Gastroesophageal sphincter (tissue), 4 donors: ENCODE results near the gene PCDHGC4. TPM values are rescaled to one million over a fixed set of nuclear protein-coding genes. Genes with fewer than 3 reads are reported as not detected.

ENCODE experiments used
- ATAC-seq: fragments of 150-250 bp; one replicate; pipeline ENCODE4 v1.9.1; 2016; ENCODE audit warnings: mild to moderate bottlenecking, moderate library complexity
- H3K27ac ChIP-seq, 4 donors: fragments of 200-600 bp; sonication (generic) in 3 of 4; 1 replicate in 3 of 4; 2 replicates in 1 of 4; pipeline ENCODE4 v1.5.1; 2016 to 2019
- H3K27me3 ChIP-seq: fragments of 200-600 bp; sonication (generic); one replicate; pipeline ENCODE4 v1.5.1; 2019
- H3K36me3 ChIP-seq, 2 donors: fragments of 200-600 bp; sonication (generic); one replicate each; pipeline ENCODE4 v1.5.1; 2019; ENCODE audit warnings: control low read depth in 1 of 2
- H3K4me1 ChIP-seq, 3 donors: fragments of 200-600 bp; sonication (generic); 1 replicate in 2 of 3; 2 replicates in 1 of 3; pipeline ENCODE4 v1.5.1; 2016 to 2019; ENCODE audit warnings: control low read depth in 2 of 3
- H3K4me3 ChIP-seq, 2 donors: fragments of 200-600 bp; sonication (generic); one replicate each; pipeline ENCODE4 v1.5.1; 2019; ENCODE audit warnings: mild to moderate bottlenecking in 1 of 2, moderate library complexity in 1 of 2
- H3K9me3 ChIP-seq, 3 donors: fragments of 200-600 bp; sonication (generic); one replicate each; pipeline ENCODE4 v1.5.1; 2017 to 2019; ENCODE audit warnings: control low read depth in 2 of 3
- EP300 ChIP-seq: sonication (generic); formaldehyde crosslinking; IDR thresholded peaks from one replicate; pipeline ENCODE4 v1.6.1; 2017; ENCODE audit warnings: antibody characterized with exemption, mild to moderate bottlenecking
- POLR2A ChIP-seq, 2 donors: fragments of 450-650 bp; IDR thresholded peaks; one replicate each; pipeline ENCODE4 v1.6.1; 2017; ENCODE audit warnings: antibody characterized with exemption in 2 of 2, mild to moderate bottlenecking in 2 of 2, moderate library complexity in 1 of 2
- POLR2AphosphoS5 ChIP-seq: sonication (generic); formaldehyde crosslinking; IDR thresholded peaks from one replicate; pipeline ENCODE4 v1.6.1; 2017; ENCODE audit warnings: antibody characterized with exemption
- WGBS, 2 donors: methylation state at CpG; one replicate each; pipeline ENCODE4 v1.1.5; 2018; ENCODE audit warnings: low coverage in 1 of 2; 5-methylcytosine and 5-hydroxymethylcytosine counted together
- total RNA-seq, 4 donors: library from RNA; depleted of rRNA; stranded (reverse); fragments of >200 nt; gene quantifications; one replicate each; pipeline ENCODE4 v1.1.0, GENCODE V29; 2016
- TF ChIP-seq, protein P1 (sequence below), 4 experiments: fragments of 200-600 bp in 2 of 4; fragments of 450-650 bp in 2 of 4; sonication (generic) in 1 of 4; IDR thresholded peaks; one replicate each; pipeline ENCODE4 v1.5.1; 2017 to 2019; ENCODE audit warnings: antibody characterized with exemption in 4 of 4, mild to moderate bottlenecking in 2 of 4, moderate library complexity in 2 of 4

The PCDHGC4 gene
- total RNA-seq, 4 donors from 2014 or later: 0.10 to 12.9 (median 2.4) TPM

GRCh38 chr5:141491323-141492167, 6.7 kb downstream of the PCDHGC4 start:
- no peak overlapping the region for H3K4me3 ChIP-seq
- 70 to 72% methylated on average over 8 to 10 of the region's 66 CpGs for WGBS, 2 donors
- H3K9me3 ChIP-seq: no peaks in the 10 kb centered on the region

GRCh38 chr5:141492168-141492885, 7.5 kb downstream of the PCDHGC4 start:
- TF ChIP-seq, protein P1, sequence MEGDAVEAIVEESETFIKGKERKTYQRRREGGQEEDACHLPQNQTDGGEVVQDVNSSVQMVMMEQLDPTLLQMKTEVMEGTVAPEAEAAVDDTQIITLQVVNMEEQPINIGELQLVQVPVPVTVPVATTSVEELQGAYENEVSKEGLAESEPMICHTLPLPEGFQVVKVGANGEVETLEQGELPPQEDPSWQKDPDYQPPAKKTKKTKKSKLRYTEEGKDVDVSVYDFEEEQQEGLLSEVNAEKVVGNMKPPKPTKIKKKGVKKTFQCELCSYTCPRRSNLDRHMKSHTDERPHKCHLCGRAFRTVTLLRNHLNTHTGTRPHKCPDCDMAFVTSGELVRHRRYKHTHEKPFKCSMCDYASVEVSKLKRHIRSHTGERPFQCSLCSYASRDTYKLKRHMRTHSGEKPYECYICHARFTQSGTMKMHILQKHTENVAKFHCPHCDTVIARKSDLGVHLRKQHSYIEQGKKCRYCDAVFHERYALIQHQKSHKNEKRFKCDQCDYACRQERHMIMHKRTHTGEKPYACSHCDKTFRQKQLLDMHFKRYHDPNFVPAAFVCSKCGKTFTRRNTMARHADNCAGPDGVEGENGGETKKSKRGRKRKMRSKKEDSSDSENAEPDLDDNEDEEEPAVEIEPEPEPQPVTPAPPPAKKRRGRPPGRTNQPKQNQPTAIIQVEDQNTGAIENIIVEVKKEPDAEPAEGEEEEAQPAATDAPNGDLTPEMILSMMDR (IDR thresholded peaks at IDR 0.05): no peak
- TF ChIP-seq EP300 (no peak), POLR2AphosphoS5 (no peak), POLR2A (IDR thresholded peaks at IDR 0.05) (no peak)
- Histone ChIP-seq H3K4me3 (peak overlapping the region in 1 of 2 donors; percentile 18), H3K27ac (no peak overlapping the region), H3K27me3 (no peaks in the 10 kb centered on the region), H3K36me3 (peaks cover 0 to 56% of the 10 kb centered on the region in 2 donors), H3K4me1 (peaks cover 0 to 56% (median 11%) of the 10 kb centered on the region in 3 donors), H3K9me3 (no peaks in the 10 kb centered on the region)
- no peak for ATAC-seq
- WGBS, 2 donors: 77% methylated on average over 6 to 11 of the region's 68 CpGs

More at GRCh38 chr5:141491323-141492167, 6.7 kb downstream of the PCDHGC4 start:
- Histone ChIP-seq H3K36me3 (peaks cover 0 to 56% of the 10 kb centered on the region in 2 donors), H3K4me1 (peaks cover 0 to 60% (median 11%) of the 10 kb centered on the region in 3 donors), H3K27ac (no peak overlapping the region), H3K27me3 (no peaks in the 10 kb centered on the region)
- no peak for ATAC-seq
- TF ChIP-seq POLR2A (IDR thresholded peaks at IDR 0.05) (no peak), POLR2AphosphoS5 (no peak), EP300 (no peak)

DNA sequence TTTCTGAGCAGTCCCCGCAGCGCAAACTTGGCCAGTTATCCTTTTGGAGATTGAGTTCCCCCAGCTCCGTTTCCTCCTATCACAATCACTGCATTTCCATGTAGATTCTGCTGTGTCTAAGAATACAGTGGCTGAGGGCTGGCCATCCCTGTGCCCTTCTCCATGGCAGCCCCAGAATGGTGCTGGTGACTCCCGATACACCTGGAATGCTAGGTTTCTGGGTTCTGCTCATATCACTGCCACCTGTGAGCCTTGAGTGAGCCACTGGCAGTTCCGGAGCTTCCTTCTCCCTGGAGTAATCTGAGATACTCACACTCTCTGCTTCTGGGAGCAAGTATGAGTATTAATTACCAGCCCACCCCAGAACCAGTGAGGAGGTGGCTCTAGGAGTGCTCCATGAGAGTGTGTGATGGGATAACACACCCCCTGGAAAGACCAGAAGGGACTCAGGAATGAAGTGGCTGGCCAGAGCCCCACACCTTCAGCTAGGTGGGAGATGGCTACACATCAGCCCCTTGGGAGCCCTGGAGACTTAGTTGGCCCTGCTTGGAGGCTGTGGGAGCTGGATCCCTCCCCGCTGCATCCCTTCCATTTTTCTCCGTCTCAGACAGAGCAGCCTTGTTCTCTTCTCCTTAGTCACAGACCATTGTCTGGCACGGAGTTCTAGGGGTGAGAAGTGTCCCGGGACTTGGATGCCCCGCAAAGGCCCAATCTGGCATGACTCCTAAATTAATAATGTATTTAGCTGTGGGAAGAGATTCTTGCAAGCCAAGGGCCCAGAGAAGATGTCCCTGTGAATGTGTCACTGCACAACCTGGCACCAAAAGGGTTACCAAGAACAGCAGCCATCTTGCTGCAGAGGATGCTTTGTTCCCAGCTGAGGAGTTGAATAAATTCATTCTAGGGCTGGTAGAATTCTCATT, 8.9 kb downstream of the PCDHGC4 start:
- no peaks in the 10 kb centered on the region for H3K9me3 ChIP-seq
- peak overlapping the region in 3 of 4 donors; percentile 0 to 29 (median 10) for H3K27ac ChIP-seq
- H3K36me3 ChIP-seq: peaks cover 0 to 67% of the 10 kb centered on the region in 2 donors
- ATAC-seq: no peak
- H3K27me3 ChIP-seq: no peaks in the 10 kb centered on the region
- peaks cover 0 to 45% (median 11%) of the 10 kb centered on the region in 3 donors for H3K4me1 ChIP-seq
- WGBS, 2 donors: 41 to 52% methylated on average over 4 of the region's 10 CpGs
- TF ChIP-seq, protein P1 (IDR thresholded peaks at IDR 0.05): no peak
- H3K4me3 ChIP-seq: no peak overlapping the region

DNA sequence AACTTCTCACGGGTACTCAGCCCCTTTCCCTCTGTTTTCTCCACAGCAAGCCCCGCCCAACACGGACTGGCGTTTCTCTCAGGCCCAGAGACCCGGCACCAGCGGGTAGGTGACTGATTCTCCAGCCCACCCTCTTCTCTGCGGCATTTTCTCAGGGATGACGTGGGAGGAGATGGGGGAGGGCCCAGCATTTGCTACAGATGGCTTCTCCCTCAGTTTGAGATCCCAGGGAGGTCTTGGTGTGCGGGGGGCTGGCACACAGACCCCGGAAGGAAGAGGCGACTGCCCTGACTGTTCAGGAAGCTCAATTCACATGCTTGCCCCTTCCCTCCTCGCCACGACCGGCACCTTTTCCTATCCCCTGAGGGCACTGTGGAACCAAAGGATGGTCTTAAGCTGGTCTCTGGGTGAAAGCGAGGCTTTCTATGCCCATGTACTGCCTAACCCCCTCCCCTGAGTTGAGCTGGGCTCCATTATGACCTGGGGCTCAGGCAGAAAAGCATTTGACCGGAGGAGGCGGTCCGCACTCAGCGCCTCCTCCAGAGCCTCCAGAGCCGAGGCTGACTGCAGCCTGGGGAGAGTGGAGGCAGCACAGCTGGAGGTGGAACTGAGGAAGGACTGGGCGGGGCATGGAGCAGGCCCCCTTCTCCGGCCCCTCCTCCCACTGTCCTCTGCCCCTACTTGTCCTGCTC, 10.1 kb downstream of the PCDHGC4 start:
- H3K27ac ChIP-seq: peak overlapping the region in 2 of 4 donors; percentile 2 to 21
- no peak for TF ChIP-seq EP300
- TF ChIP-seq POLR2AphosphoS5: no peak
- TF ChIP-seq POLR2A (IDR thresholded peaks at IDR 0.05): no peak
- TF ChIP-seq, protein P1 (IDR thresholded peaks at IDR 0.05): no peak
- H3K36me3 ChIP-seq: peaks cover 0 to 70% of the 10 kb centered on the region in 2 donors
- 62% methylated on average over 3 of the region's 22 CpGs; no CpG with 5 or more reads in 1 of the 2 donors for WGBS, 2 donors
- H3K27me3 ChIP-seq: no peaks in the 10 kb centered on the region
- no peak overlapping the region for H3K4me3 ChIP-seq
- peaks cover 0 to 40% (median 11%) of the 10 kb centered on the region in 3 donors for H3K4me1 ChIP-seq
- no peaks in the 10 kb centered on the region for H3K9me3 ChIP-seq
- ATAC-seq: no peak
